ENCODE measurements around the gene CNN3.

CNN3 gene

DNA sequence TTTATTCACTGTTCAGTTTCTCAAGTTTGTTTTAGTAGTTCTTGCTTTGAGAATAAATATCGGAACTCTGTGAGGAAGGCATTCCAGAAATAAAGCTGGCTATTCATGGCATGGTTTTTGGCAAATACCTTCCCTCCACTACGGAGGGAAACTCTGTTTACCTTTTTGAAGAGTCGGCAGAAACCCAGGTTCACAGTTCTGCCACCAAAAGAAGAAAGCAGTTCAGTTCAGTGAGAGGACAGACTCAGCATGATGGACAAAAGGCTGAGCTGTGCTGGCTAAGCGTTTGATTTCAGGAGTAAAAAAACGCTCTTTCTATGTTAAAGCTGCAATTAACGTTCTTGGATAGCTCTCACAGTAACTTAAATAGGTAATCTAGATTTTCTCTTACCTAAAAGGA lies 42.4 kb downstream of the CNN3 start:
- DNase-seq: no peak

DNA sequence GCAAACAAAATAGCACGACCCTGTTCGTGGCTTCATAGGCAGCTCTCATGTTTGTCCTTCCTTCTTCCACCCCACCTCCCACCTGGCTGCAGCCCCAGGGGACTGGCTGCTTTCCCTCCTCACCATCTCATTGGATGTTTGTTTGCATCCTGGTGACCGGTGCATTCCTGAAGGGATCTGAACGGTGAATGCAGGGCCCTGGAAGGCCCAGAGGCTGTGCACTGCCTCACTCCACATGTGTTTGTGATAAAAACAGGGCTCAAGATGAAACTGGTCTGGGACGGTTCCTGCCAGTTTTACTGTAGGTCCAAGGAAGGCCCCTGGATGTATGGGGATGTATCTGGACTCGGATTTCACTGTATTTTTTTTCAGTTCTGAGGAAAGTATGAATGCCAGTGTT lies 42.8 kb downstream of the CNN3 start:
- DNase-seq: no peak

DNA sequence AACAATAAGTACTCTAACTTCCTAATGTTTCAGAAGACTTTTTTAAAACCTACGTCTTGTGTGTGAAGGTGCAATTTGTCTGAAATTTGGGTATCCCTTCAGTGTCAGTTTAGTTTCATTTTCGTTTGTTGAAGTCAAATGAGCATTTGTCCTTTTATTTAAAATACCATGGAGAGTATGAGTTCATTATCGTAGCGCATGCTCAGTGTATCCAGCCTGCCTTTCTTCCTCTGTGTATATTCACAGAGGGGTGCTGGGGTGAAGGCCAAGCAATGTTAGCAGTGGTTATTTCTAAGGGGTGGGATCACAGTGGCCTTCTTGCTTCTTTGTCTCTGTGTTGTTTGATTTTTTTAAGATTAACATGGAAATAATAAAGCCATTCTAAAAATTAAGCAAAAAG lies 43.2 kb downstream of the CNN3 start:
- DNase-seq: no peak

DNA sequence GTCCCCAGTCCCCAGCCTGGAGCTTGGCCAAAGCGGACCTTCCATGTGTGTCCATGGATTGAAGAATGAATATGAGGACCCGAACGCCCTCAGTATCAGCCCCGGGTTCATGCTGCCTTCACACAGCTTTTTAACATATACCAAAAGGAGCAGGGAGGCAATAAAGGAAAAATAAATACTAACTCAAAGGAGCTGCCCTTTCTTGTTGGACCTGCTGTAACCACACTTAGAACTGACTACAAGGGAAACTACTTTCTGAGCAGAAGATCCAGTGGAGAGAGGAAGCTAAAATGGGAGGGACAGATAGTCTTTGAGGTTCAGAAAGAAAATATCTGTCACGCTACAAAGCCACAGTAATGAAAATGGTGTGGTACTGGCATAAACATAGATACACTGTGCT lies 48.6 kb downstream of the CNN3 start:
- DNase-seq: no peak

DNA sequence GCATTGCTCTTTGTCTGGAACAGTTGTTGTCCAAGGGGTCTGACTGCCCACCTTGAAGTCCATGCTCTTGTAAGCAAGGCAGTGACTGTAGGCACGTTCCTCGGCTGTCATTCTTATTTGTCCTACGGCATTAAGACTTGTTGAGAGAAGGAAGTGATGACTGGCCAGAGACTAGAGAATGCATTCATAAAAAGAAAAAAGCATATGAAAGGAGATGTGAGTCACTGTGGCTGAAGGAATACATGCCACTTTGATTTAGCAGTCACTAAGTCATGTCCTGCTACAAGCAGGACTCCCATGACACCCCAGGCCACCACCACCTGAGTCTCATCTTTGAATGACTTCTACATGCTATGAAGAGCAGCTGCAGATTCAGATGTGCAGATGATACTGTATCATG lies 50.5 kb downstream of the CNN3 start:
- DNase-seq: no peak

DNA sequence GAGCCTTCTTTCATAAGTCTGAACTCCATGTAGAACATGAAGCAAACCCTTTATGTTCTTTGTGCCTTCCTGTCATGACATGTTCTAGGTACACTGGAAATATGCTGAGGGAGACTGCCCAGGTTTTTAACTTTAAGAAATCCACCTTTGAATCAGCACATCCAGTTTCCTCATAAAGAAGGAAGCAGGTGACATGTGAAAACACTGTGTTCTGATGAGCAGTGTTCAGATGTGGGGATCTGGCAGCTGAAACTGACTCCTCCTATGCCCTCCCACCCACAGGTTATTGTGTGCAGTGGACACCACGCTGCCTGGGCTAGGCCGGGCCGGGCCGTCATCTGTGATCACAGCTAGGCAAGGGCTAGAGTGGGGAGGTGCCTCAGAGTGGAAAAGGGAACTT lies 51.1 kb downstream of the CNN3 start:
- no peak for DNase-seq

DNA sequence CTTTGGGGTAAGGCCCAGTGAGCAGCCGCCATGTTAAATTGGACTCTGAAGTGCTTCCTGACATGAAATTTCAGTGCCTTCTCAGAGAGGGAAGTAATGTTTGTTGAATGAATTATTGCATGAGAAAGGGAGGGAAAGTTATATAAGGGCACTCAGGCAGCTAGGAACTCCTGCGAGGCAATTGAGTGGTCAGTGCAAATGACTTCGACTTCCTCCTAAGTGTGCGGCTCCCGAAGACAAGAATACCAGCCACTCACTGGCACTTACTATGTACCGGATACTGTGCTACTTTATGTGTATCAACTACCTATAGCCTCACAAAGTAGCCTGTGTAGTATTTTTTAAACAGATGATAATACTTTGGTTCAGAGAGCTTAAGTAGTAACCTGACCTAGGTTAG lies 52.5 kb downstream of the CNN3 start:
- no peak for DNase-seq

DNA sequence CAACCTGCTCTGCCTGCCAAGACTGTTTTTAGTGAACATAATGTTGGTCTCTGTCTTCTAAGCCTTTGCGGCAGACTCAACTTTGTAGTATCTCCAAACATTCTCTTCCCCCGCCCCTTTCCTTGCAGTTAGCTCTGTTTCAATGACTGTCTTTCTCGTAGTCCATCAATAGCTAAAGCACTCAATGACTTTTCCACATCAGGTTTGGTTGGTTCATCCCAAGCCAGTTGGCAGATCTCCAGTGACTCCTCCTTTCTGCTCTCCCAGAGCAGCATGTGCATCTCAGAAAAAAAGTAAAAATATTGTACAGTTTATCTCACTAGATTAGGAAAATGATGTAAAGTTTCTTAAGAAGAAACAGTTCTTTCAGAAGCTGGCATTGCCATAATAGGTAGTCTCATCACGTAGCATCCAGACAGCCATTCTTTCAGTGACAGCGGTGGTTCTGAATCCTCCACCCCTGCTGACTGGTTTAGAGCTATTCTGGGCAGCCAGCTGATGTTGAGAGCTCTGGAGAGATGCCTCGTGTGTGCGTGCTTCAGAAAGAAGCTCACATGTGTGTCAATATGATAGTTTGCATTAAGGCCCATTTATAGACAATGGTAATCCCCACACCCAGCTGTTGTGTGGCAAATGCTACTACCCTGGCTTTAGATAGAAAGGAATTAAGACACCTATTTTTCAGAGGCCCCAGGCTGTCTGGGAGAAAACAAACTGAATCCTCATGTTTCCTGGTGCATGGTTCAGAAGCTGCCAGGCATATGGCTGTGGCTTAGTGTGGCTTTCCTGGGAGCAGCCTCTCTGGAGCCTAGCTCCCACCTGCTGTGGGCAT lies 53.2 kb downstream of the CNN3 start:
- DNase-seq: peak; percentile 56

DNA sequence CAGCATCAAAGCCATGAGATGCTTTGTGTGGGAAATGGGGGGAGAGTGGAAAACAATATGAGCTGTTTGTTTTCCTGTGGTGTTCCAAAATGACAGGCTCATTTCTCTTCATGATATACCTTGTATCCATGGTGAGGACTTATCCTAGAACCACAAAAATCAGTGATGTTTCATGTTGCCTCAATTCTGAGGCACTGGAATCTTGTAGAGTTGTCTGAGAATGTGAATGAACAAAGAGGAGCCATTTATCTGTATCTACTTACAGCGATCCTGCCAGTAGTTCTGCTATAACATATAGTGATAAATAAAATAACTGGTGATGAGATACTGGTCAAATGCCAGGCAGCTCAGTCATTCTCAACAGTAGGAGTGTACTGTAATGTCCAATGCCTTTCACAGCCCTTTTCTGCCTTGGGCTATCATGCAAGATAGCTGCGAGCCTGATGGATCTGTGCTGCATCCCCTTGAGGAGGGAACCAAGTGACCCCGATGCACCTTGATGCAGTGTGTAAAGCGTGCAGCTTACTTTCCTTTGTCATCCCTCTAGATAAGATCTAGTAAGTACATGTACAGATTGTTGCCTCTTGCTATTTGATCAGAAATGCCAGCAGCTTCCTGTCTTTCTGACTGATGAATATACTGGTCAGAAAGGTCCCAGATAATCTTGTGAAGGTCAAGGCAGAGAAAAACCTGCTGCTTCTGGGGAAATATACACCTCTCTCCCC lies 54.0 kb downstream of the CNN3 start:
- no peak for DNase-seq

DNA sequence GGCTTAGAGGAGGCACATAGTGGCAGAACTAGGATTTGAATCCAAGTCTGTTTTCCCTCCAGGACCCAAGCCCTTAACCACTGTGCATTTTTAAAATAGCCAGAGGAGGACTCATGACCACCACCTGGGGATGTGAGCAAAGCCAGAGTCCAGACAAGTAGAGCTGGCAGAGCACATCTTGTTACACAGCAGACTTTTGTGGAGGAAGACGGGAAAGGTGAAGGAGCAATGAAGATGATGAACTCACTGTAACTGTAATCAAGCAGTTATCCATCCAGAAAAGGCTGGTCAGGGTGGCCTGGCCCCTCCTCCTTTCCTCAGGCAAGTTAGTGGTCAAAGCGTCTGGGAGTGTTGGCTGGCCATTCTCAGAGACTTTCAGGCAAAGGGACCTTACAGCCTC lies 55.9 kb downstream of the CNN3 start:
- no peak for DNase-seq

DNA sequence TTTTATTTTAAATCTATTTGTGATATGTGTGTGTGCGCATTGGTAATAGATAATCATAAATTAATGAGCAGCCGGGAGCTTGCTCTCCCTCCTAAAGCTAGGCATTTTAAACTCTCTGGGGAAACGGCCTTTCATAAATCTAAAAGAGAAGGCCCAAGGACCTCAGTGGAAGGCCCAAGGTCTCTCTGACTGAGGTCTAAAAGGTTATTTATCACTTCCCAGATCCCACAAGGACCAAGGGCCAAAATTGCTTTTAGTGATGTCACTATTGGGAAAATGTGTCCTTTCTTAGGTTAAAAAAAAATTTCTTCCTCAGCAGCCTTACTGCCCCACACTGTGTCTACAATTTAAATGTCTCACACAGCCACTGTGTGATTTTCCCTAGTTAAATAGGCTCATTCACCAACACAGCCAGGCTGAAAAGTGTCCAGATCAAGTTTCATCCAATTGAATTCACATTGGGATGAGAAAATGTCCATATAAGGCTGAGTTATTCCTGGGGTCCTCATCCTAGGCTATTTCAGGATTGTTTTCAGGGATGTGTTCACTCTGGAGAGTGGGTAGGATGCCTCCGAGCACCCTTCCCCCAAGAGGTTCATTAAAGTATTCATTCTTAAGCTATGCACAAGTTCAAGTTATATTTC lies 60.6 kb downstream of the CNN3 start:
- no peak for DNase-seq

DNA sequence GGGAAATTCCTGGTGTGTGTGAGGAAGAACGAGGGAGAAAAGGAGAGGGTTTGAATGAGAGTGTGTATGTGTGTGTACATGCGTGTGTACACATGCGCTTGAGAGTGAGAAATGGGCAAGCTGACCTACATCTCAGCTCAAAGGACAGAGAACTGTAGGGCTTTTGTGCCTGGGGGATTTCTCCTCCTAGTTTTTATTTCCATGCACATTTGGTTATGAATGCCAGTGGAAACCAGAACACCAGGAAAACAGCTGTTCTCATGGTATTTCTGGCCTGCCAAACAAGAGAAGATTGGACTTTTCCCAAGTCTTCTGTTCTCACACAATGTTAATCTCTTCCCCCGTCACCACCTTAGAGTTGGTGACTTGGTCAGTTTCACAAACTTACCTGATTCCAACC lies 61.5 kb downstream of the CNN3 start:
- no peak for DNase-seq

DNA sequence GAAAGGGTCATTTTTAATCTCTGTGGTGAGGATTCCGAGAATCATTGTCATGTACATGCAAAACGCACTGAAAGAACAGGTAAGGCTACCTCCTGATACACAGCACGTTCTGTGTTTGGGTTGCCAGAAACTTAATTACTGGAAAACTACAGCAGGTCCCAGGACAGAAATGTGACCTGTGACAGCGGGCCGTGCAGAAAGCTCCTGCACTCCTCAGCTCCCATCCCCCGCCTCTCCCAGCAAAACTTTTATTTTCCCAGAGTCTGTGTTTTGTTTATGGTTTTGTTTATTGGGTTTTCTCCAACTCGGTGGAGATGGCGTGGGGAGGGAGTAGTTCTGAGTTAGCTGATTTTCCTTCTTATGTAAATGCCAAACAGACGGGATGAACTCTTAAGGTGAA lies 62.1 kb downstream of the CNN3 start:
- no peak for DNase-seq

DNA sequence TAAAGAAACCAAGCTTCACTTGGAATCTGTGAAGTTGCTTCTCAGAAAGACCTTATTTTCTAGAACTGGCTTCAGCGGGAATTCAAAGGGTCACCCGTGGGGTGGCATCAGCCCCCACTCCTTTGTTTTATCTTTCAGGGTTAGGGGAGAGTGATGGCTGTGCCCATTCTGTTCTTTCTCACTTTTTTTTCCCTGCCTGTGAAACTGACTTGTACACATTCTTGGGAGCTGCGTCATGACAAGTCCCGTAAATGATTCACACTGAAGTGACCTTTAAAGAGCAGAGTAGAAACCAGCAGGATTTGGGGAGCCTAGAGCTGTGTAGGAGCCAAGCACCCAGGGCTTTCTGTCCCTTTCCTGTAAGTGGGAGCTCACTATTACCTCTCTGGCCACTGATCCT lies 63.0 kb downstream of the CNN3 start:
- DNase-seq: no peak

DNA sequence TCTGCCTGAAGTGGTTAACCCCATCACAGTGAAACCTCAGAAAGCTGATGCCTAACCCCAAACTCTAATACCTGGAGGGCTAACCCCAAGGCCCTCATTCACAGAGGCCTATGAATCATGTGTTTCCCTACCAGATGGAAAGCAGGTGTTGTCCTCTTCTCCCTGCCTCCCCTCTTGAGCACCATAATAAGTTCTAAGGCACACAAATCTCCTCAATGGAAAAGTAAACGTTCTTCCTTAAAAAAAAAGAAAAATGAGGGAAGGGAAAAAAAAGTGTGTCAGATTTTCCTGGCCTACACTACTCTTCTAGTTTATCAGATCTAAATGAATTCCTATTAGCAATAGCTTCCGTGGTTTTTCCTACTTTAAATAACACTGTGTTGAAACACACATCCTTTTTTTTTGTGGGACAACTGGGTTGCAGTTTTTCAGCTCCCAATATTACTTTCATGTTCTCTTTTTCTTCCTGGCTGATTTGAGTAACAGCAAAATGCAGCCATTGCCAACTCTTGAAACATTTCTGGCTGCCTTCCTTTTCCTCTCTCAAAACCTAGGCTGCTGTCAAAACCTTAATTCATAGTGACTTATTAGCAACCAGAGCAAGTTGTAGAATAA lies 63.5 kb downstream of the CNN3 start:
- no peak for DNase-seq

DNA sequence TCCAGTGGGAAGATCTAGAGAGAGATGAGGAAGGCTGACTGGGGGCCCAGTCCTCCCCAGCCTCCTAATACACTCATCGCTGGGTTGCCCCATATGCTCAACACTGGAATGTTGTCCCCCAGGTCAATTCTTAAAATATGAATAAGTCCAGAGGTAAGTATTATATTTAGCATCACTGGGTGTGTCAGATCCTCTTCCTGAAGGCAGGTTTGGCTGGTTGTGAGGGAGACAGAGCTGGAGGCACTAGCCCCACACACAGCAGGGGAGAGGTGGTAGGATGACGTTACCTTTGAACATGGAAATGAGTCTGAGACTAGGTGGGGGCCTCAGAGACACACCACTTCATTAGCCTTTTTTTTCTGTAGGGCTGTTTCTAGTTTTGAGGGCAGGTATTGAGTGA lies 64.2 kb downstream of the CNN3 start:
- DNase-seq: no peak

DNA sequence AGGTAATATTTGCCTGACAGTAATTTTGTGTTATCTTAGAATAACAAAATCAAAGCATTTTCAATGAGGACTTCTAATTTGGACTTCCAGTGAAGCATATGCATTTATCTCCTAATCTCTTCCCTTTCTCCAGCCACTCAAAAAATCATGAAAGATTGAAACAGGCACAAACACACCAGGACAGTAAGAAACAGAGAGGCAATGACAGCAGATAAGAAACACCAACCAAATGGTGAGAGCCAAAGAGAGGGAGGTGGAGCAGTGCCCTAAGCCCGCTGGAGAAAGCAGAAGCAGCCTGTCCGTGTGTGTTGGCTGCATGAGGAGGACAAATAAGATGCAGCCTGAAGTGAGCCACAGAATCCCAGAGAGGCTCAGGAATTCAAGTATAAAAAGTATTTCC lies 67.7 kb downstream of the CNN3 start:
- DNase-seq: no peak

DNA sequence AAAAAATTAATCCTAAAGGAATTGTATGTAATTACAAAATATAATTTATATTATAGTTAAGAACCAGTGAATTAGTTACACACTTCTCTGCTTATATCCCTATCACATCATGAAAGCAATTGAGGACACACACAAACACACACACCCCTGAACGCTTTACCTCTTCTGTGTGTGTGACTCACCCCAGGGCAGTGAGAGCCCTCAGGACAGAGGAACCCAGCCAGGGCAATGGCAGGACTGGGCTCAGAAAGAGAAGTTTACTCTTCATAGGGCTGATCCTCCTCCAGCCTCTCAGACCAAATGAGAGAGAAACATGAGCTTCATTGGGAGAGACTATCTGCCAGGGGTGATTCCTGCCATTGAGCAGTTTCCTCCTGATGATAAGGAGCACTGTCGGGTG lies 68.6 kb downstream of the CNN3 start:
- no peak for DNase-seq

DNA sequence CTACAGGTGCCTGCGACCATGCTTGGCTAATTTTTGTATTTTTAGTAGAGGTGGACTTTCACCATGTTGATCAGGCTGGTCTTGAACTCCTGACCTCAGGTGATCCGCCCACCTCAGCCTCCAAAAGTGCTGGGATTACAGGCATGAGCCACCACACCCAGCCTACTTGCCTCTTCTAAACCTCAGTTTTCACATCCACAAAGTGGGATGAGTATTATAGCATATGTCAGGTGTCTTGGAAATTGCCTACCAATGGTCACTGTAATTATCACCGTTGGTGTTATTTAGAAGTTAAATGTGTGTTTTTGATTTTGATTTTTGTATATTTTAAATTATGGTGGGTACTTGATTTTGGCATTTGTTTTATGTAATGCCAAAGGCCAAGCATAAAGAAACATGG lies 70.0 kb downstream of the CNN3 start:
- no peak for DNase-seq

DNA sequence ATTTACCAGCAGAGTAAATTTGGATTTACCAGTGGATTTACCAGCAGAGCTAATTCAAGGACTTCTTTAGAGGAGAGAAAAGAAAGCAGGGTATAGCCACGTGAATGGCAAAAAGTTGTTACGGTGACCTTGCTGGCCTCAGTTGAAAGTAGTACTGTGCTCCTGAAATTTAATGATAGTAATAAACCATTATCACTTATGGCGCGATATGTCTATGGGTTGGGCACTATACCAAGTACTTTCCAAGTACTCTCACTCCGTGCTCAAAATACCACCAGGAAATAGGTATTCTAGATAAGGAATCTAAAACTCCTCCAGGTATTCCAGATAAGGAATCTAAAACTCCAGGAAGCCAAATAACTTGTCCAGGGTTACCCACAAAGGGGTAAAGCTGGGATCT lies 70.9 kb downstream of the CNN3 start:
- no peak for DNase-seq

DNA sequence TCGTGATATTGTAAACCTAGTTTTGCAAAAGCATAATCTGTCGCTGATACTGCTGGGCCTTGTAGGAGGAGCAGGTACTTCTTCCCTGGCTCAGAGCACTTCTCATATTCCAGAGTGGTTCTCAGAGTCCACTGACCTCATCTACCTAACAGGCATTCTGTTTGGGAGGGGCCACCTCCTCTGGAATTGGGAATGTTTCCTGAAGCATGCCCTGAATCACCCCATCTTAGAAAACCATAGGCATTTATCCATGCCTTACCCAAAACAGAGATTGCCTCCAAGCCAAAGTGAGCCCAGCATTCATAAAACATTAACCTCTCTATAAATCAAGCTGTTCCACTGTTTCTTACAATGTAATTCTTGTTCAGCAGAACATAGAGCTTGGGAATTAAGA lies 71.6 kb downstream of the CNN3 start:
- DNase-seq: no peak

DNA sequence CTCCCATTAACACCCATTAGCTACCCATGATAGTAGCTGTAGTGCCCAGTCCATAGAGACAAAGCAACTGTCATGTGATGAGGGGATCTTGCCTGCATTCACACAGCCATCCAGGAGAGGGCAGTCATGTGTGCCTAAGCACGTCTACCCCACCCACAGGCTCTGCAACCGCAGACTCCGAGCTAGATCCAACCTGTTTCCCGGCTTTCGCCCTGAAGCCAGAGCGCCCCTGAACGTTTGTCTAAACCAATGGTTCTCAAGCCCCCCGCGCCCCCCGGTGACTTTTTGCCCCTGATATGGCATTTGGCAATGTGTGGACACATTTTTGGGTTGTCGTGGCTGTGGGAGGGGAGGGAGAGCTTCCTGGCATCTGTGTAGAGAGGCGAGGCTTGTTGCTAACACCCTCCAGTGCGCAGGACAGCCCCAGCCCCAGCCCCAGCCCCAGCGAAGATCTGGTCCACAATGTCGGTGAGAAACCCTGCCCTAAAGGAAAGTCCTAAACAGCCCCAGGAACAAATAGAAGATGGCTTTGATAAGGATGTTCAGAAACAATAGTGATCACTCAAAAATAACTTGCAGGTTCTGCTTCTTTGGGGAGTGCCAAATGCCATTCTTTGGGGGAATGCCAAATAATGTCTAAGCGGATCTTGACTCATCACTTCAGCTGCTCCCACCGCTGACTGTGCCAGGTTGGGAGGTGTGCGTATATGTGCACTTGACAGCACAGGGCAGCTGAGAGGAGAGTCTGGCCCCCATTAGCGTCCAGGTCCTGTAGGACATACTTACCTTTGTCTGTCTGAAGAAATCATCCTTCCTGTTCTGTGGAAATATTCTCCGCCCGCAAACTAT lies 72.2 kb downstream of the CNN3 start:
- peak; percentile 92 for DNase-seq

DNA sequence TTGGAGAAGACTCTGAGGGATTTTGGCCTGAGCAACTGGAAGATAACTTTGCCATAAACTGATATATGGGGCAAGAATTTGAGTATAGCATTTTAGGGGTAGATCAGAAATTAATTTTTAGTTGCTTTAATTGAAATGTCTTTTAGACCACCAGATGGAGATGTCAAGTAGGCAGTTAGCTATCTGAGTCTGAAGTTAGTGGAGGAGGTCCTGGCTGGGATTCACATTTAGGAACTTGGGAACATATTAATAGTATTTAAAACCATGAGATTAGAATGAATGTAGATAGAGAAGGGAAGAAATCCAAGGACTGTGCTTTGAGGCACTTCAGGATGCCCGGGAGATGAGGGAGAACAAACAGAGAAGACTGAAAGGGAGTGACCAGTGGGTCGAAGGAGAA lies 74.1 kb downstream of the CNN3 start:
- DNase-seq: no peak
